Panc1 (cell line): ENCODE data around the gene ST3GAL5. TPM values are rescaled to one million over a fixed set of nuclear protein-coding genes. Genes with fewer than 3 reads are reported as not detected.

Experiments
- ATAC-seq: fragments of 200-7000 bp; cut with Tn5 transposase; 2 replicates; pipeline ENCODE4 v1.9.1; 2020; ENCODE audit warnings: mild to moderate bottlenecking, moderate library complexity
- BruUV-seq: library from RNA; stranded (reverse); fragments of 400-500 nt; replicated peaks from 2 replicates; lab custom pipeline; 2021; lab: Mats Ljungman, UMichigan
- CTCF ChIA-PET: fragments of 300-600 bp; sonication (Branson Sonifier 250); formaldehyde crosslinking; loops from one replicate; lab custom pipeline; 2022; ENCODE audit warnings: antibody characterized with exemption; lab: Charles Lee
- POLR2A ChIA-PET: fragments of 300-600 bp; sonication (Branson Sonifier 250); formaldehyde crosslinking; loops from one replicate; lab custom pipeline; 2022; ENCODE audit warnings: antibody characterized with exemption; lab: Charles Lee
- DNase-seq: peaks from one replicate; pipeline ENCODE4 v3.0.0-alpha.2; 2010; ENCODE audit warnings: low read depth, low spot score
- H3K27ac ChIP-seq: 2 replicates; pipeline ENCODE4 v1.5.1; 2011; ENCODE audit warnings: mild to moderate bottlenecking, low read length, inconsistent platforms
- H3K27me3 ChIP-seq: fragments of 200-500 bp; sonication (Bioruptor generic); 2 replicates; pipeline ENCODE4 v1.6.0; 2014; ENCODE audit warnings: low read length, inconsistent platforms; ENCODE audit not compliant: control insufficient read depth, insufficient read depth
- H3K36me3 ChIP-seq: fragments of 200-500 bp; sonication (Bioruptor generic); 2 replicates; pipeline ENCODE4 v1.5.1; 2014; ENCODE audit warnings: inconsistent platforms, mild to moderate bottlenecking, low read length, moderate library complexity; ENCODE audit not compliant: control insufficient read depth, insufficient read depth
- H3K4me1 ChIP-seq: 2 replicates; pipeline ENCODE4 v1.5.1; 2011; ENCODE audit warnings: inconsistent platforms, mild to moderate bottlenecking, low read length, moderate library complexity; ENCODE audit not compliant: control insufficient read depth, insufficient read depth
- H3K4me3 ChIP-seq, 2 experiments: 2 replicates each; pipeline ENCODE4 v1.5.1; 2011 to 2012; ENCODE audit warnings: low read depth in 2 of 2, low read length in 2 of 2, mild to moderate bottlenecking in 2 of 2, inconsistent platforms in 1 of 2, moderate library complexity in 1 of 2
- H3K9me3 ChIP-seq: fragments of 200-500 bp; sonication (Bioruptor generic); 2 replicates; pipeline ENCODE4 v1.5.1; 2014; ENCODE audit warnings: low read depth, mild to moderate bottlenecking, inconsistent platforms, low read length, moderate library complexity; ENCODE audit not compliant: control insufficient read depth, insufficient read depth
- POLR2AphosphoS5 ChIP-seq: IDR thresholded peaks from 2 replicates; pipeline ENCODE4 v1.6.1; 2012; ENCODE audit warnings: mild to moderate bottlenecking, low read depth, low read length, moderate library complexity
- SIN3A ChIP-seq: IDR thresholded peaks from 2 replicates; pipeline ENCODE4 v1.6.1; 2012; ENCODE audit warnings: low read depth, mild to moderate bottlenecking, low read length, moderate library complexity, borderline replicate concordance; ENCODE audit not compliant: insufficient read depth
- TCF7L2 ChIP-seq: IDR thresholded peaks from 2 replicates; pipeline ENCODE4 v1.6.1; 2011; ENCODE audit warnings: mild to moderate bottlenecking, low read depth, low read length, inconsistent platforms
- in situ Hi-C: cut with HindIII; loops from 2 replicates; pipeline ENCODE4 v1.10.0; 2016; ENCODE audit warnings: low sequenced_read_pairs, low pct_unique_long_range_greater_than_20kb
- intact Hi-C: fragments of 100-400 bp; cut with micrococcal nuclease; formaldehyde crosslinking; loops from one replicate; pipeline ENCODE4 v1.10.0; 2022; ENCODE audit not compliant: unreplicated experiment
- total RNA-seq: library from RNA; stranded (reverse); gene quantifications from one replicate; pipeline ENCODE4 v1.2.1, GENCODE V29; 2021; ENCODE audit not compliant: unreplicated experiment
- TF ChIP-seq, protein P1 (sequence below), 2 experiments: IDR thresholded peaks; 2 replicates each; pipeline ENCODE4 v1.6.1; 2011 to 2012; ENCODE audit warnings: low read depth in 2 of 2, control low read depth in 1 of 2, low read length in 1 of 2, mild to moderate bottlenecking in 1 of 2, moderate library complexity in 1 of 2; ENCODE audit not compliant: insufficient read depth in 1 of 2
- TF ChIP-seq, protein P2 (sequence below): fragments of 450-650 bp; IDR thresholded peaks from 2 replicates; pipeline ENCODE4 v1.5.1; 2017; ENCODE audit warnings: mild to moderate bottlenecking

Gene ST3GAL5
- total RNA-seq, 1 experiment from 2014 or later: 5.0 TPM

DNA sequence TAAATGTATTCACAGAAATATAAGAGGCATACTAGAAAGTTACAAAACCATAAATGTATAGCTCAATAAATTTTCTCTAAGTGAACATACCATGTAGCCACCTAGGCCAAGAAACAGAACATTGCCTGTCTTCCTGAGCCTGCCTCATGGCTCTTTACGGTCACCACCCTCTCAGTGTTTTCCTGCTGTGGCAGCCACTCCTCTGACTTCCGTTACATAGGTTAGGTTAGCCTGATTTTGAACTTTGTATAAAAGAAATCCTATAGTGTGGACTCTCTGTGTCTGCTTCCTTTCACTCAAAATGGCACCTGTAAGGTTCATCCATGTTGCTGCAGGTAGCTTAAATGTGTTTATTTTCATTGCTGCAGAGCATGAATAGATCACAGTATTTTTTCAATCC, 11.6 kb upstream of the ST3GAL5 start:
- no peaks in the 10 kb centered on the region for H3K36me3 ChIP-seq
- TF ChIP-seq, protein P1, sequence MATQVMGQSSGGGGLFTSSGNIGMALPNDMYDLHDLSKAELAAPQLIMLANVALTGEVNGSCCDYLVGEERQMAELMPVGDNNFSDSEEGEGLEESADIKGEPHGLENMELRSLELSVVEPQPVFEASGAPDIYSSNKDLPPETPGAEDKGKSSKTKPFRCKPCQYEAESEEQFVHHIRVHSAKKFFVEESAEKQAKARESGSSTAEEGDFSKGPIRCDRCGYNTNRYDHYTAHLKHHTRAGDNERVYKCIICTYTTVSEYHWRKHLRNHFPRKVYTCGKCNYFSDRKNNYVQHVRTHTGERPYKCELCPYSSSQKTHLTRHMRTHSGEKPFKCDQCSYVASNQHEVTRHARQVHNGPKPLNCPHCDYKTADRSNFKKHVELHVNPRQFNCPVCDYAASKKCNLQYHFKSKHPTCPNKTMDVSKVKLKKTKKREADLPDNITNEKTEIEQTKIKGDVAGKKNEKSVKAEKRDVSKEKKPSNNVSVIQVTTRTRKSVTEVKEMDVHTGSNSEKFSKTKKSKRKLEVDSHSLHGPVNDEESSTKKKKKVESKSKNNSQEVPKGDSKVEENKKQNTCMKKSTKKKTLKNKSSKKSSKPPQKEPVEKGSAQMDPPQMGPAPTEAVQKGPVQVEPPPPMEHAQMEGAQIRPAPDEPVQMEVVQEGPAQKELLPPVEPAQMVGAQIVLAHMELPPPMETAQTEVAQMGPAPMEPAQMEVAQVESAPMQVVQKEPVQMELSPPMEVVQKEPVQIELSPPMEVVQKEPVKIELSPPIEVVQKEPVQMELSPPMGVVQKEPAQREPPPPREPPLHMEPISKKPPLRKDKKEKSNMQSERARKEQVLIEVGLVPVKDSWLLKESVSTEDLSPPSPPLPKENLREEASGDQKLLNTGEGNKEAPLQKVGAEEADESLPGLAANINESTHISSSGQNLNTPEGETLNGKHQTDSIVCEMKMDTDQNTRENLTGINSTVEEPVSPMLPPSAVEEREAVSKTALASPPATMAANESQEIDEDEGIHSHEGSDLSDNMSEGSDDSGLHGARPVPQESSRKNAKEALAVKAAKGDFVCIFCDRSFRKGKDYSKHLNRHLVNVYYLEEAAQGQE (IDR thresholded peaks at IDR 0.05; ENCODE audit: insufficient read depth in 1 of 2, low read depth in 2 of 2, low read length in 1 of 2): no peak
- no peak for TF ChIP-seq SIN3A
- in situ Hi-C loops (no loop called here), intact Hi-C loops (no loop called here)
- no peaks in the 10 kb centered on the region for H3K9me3 ChIP-seq
- H3K27me3 ChIP-seq: no peaks in the 10 kb centered on the region
- ATAC-seq: no peak
- BruUV-seq: no TSS peak
- ChIA-PET CTCF (no interaction called here), POLR2A (no interaction called here)
- no peak overlapping the region for H3K4me3 ChIP-seq
- H3K27ac ChIP-seq: no peak overlapping the region
- DNase-seq: no peak
- no peaks in the 10 kb centered on the region for H3K4me1 ChIP-seq

DNA sequence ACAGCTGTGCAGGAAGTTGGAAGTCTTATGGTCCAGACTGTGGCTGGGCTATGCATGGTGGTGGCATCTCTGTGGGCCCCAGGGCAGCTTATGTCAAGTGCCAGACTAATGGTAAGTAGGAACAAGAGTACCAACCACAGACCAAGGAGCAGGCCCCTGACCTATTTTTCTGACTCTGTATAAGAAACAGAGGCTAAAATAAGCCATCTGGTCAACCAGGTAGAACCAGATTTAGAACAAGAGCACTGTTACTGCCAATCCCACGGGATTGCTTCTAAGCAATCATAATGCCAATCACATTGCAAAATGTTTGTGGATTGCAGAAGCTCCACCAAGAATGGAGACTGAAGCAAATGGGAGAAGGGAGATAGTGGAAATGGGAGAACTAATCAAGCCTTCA, 11.1 kb upstream of the ST3GAL5 start:
- no peaks in the 10 kb centered on the region for H3K9me3 ChIP-seq
- no peaks in the 10 kb centered on the region for H3K27me3 ChIP-seq
- POLR2A ChIA-PET: no interaction called here
- H3K4me3 ChIP-seq: no peak overlapping the region
- in situ Hi-C loops (no loop called here), intact Hi-C loops (loop anchor here (10.0 kb wide), 1 partner anchor 105 kb away; no protein-coding TSS in a partner anchor)
- BruUV-seq: no TSS peak
- no peaks in the 10 kb centered on the region for H3K36me3 ChIP-seq
- DNase-seq: no peak
- TF ChIP-seq, protein P1 (IDR thresholded peaks at IDR 0.05; ENCODE audit: insufficient read depth in 1 of 2, low read depth in 2 of 2, low read length in 1 of 2): no peak
- TF ChIP-seq SIN3A: no peak
- no peak for TF ChIP-seq POLR2AphosphoS5
- TF ChIP-seq, protein P2, sequence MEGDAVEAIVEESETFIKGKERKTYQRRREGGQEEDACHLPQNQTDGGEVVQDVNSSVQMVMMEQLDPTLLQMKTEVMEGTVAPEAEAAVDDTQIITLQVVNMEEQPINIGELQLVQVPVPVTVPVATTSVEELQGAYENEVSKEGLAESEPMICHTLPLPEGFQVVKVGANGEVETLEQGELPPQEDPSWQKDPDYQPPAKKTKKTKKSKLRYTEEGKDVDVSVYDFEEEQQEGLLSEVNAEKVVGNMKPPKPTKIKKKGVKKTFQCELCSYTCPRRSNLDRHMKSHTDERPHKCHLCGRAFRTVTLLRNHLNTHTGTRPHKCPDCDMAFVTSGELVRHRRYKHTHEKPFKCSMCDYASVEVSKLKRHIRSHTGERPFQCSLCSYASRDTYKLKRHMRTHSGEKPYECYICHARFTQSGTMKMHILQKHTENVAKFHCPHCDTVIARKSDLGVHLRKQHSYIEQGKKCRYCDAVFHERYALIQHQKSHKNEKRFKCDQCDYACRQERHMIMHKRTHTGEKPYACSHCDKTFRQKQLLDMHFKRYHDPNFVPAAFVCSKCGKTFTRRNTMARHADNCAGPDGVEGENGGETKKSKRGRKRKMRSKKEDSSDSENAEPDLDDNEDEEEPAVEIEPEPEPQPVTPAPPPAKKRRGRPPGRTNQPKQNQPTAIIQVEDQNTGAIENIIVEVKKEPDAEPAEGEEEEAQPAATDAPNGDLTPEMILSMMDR: no peak
- TF ChIP-seq TCF7L2: no peak
- no peak overlapping the region for H3K27ac ChIP-seq
- CTCF ChIA-PET: no interaction called here
- H3K4me1 ChIP-seq: no peaks in the 10 kb centered on the region
- no peak for ATAC-seq
